Measurements from ENCODE around the gene SLC26A4.
A peak's percentile ranks its signal among the peaks of the same experiment; 100 is the strongest.

SLC26A4 gene

GRCh38 chr7:107697321-107698049 is 36.9 kb downstream of the SLC26A4 start:
- DNase-seq, result no peak

GRCh38 chr7:107700570-107700969 is 39.9 kb downstream of the SLC26A4 start:
- DNase-seq, result no peak

- no peak for DNase-seq
Observed at GRCh38 chr7:107701191-107701590, 40.6 kb downstream of the SLC26A4 start.

- no peak for DNase-seq
Observed at GRCh38 chr7:107703219-107703618, 42.6 kb downstream of the SLC26A4 start.

- DNase-seq, result no peak
Observed at GRCh38 chr7:107703872-107704271, 43.2 kb downstream of the SLC26A4 start.

- no peak for DNase-seq
Observed at GRCh38 chr7:107708956-107709355, 48.3 kb downstream of the SLC26A4 start.

- no peak for DNase-seq
Observed at GRCh38 chr7:107711301-107711700, 50.7 kb downstream of the SLC26A4 start.

GRCh38 chr7:107712025-107712424 is 51.4 kb downstream of the SLC26A4 start:
- DNase-seq, result no peak

GRCh38 chr7:107712896-107713295 is 52.3 kb downstream of the SLC26A4 start:
- DNase-seq, result no peak

GRCh38 chr7:107715531-107715930 is 54.9 kb downstream of the SLC26A4 start:
- no peak for DNase-seq

- DNase-seq, result no peak
Observed at GRCh38 chr7:107718456-107719193, 58.0 kb downstream of the SLC26A4 start.

- DNase-seq, result no peak
Observed at GRCh38 chr7:107721286-107721685, 60.7 kb downstream of the SLC26A4 start.

GRCh38 chr7:107723255-107723654 is 62.6 kb downstream of the SLC26A4 start:
- DNase-seq, result no peak

GRCh38 chr7:107725138-107725740 is 64.6 kb downstream of the SLC26A4 start:
- DNase-seq, result peak; percentile 22 to 55

- DNase-seq, result no peak
Observed at GRCh38 chr7:107726356-107727130, 65.9 kb downstream of the SLC26A4 start.

GRCh38 chr7:107728276-107728675 is 67.6 kb downstream of the SLC26A4 start:
- no peak for DNase-seq

- no peak for DNase-seq
Observed at GRCh38 chr7:107742678-107743566, 82.3 kb downstream of the SLC26A4 start.

- DNase-seq, result peak; percentile 96 to 97
Observed at GRCh38 chr7:107743567-107744344, 83.1 kb downstream of the SLC26A4 start, which contains the start of gene CBLL1. Gene CBLL1 (plus strand): TSS chr7:107744142. CDS start chr7:107744164, 22 bp downstream.

- DNase-seq, result no peak
Observed at GRCh38 chr7:107744345-107744750, 83.7 kb downstream of the SLC26A4 start.

GRCh38 chr7:107746006-107746405 is 85.4 kb downstream of the SLC26A4 start:
- DNase-seq, result no peak

GRCh38 chr7:107751113-107751512 is 90.5 kb downstream of the SLC26A4 start:
- no peak for DNase-seq

Data from CD4-positive, alpha-beta T cell treated with Interleukin-1 beta for 1 hour (primary cell).